GM23248 (cell line): ENCODE data around the gene CEP295NL. TPM values are rescaled to one million over a fixed set of nuclear protein-coding genes. Genes with fewer than 3 reads are reported as not detected.

ENCODE experiments used
- DNase-seq: peaks from one replicate; pipeline ENCODE4 v3.0.0-alpha.2; 2015
- H2AFZ ChIP-seq: fragments of 200-600 bp; sonication (generic); 2 replicates; pipeline ENCODE4 v1.6.1; 2016; ENCODE audit warnings: antibody characterized with exemption
- H3F3A ChIP-seq: fragments of 200-600 bp; sonication (generic); 2 replicates; pipeline ENCODE4 v1.6.1; 2016; ENCODE audit warnings: mild to moderate bottlenecking, antibody characterized with exemption, mixed run types; ENCODE audit not compliant: insufficient read depth
- H3K27ac ChIP-seq: fragments of 200-600 bp; sonication (generic); 2 replicates; pipeline ENCODE4 v1.5.1; 2016; ENCODE audit warnings: mild to moderate bottlenecking
- H3K27me3 ChIP-seq: fragments of 200-600 bp; sonication (generic); replicated peaks from 2 replicates; pipeline ENCODE4 v1.6.1; 2016; ENCODE audit warnings: mild to moderate bottlenecking; ENCODE audit not compliant: insufficient read depth
- H3K36me3 ChIP-seq: fragments of 200-600 bp; sonication (generic); 2 replicates; pipeline ENCODE4 v1.6.1; 2016; ENCODE audit warnings: low read depth, mild to moderate bottlenecking
- H3K4me1 ChIP-seq: fragments of 200-600 bp; sonication (generic); 2 replicates; pipeline ENCODE4 v1.6.1; 2016; ENCODE audit warnings: mild to moderate bottlenecking; ENCODE audit not compliant: insufficient read depth
- H3K4me2 ChIP-seq: fragments of 200-600 bp; sonication (generic); one replicate; pipeline ENCODE4 v1.6.1; 2016; ENCODE audit warnings: mild to moderate bottlenecking; ENCODE audit not compliant: unreplicated experiment
- H3K4me3 ChIP-seq: fragments of 200-600 bp; sonication (generic); 2 replicates; pipeline ENCODE4 v1.5.1; 2016; ENCODE audit warnings: mild to moderate bottlenecking
- H3K79me2 ChIP-seq: fragments of 200-600 bp; sonication (generic); 2 replicates; pipeline ENCODE4 v1.6.1; 2016; ENCODE audit warnings: mild to moderate bottlenecking; ENCODE audit not compliant: insufficient read depth
- H3K9ac ChIP-seq: fragments of 200-600 bp; sonication (generic); 2 replicates; pipeline ENCODE4 v1.6.1; 2016; ENCODE audit warnings: mild to moderate bottlenecking
- H3K9me2 ChIP-seq: fragments of 200-600 bp; sonication (generic); 2 replicates; pipeline ENCODE4 v1.6.1; 2016; ENCODE audit warnings: mixed run types, mild to moderate bottlenecking, moderate library complexity; ENCODE audit not compliant: insufficient read depth
- H3K9me3 ChIP-seq: fragments of 200-600 bp; sonication (generic); one replicate; pipeline ENCODE4 v1.6.1; 2017; ENCODE audit warnings: low read depth
- H4K20me1 ChIP-seq: fragments of 200-600 bp; sonication (generic); 2 replicates; pipeline ENCODE4 v1.6.0; 2016; ENCODE audit not compliant: insufficient read depth
- EZH2 ChIP-seq: fragments of 200-600 bp; sonication (generic); IDR thresholded peaks from 2 replicates; pipeline ENCODE4 v1.6.1; 2018; ENCODE audit warnings: antibody characterized with exemption, mild to moderate bottlenecking; ENCODE audit not compliant: insufficient read depth, poor library complexity, severe bottlenecking
- EZH2phosphoT487 ChIP-seq: fragments of 200-600 bp; sonication (generic); IDR thresholded peaks from 2 replicates; pipeline ENCODE4 v1.6.1; 2018; ENCODE audit warnings: antibody characterized with exemption, moderate library complexity, mild to moderate bottlenecking, low read depth; ENCODE audit not compliant: insufficient read depth
- WGBS, 2 experiments: methylation state at CpG; one replicate each; pipeline ENCODE4 v1.1.6; 2015 to 2017; ENCODE audit warnings: low lambda C conversion rate in 2 of 2, low coverage in 1 of 2; ENCODE audit errors: missing lambda C conversion rate in 2 of 2; 5-methylcytosine and 5-hydroxymethylcytosine counted together
- in situ Hi-C: fragments of 300-500 bp; cut with MboI; formaldehyde crosslinking; loops from 2 replicates; pipeline ENCODE4 v1.15.0; 2020
- polyA plus RNA-seq: library from polyadenylated mRNA; unstranded; fragments of >200 nt; fragmentation: Nextera tagmentation; extraction: Ambion mirVana; gene quantifications from 2 replicates; pipeline ENCODE4 v1.2.1, GENCODE V29; 2016
- total RNA-seq: library from RNA; depleted of rRNA; stranded (reverse); fragments of >200 nt; shearing (Covaris generic); gene quantifications from 2 replicates; pipeline ENCODE4 v1.2.3, GENCODE V29; 2014

The CEP295NL gene
- total and polyA plus RNA-seq, 2 experiments from 2014 or later: 0.11 to 0.14 TPM

DNA sequence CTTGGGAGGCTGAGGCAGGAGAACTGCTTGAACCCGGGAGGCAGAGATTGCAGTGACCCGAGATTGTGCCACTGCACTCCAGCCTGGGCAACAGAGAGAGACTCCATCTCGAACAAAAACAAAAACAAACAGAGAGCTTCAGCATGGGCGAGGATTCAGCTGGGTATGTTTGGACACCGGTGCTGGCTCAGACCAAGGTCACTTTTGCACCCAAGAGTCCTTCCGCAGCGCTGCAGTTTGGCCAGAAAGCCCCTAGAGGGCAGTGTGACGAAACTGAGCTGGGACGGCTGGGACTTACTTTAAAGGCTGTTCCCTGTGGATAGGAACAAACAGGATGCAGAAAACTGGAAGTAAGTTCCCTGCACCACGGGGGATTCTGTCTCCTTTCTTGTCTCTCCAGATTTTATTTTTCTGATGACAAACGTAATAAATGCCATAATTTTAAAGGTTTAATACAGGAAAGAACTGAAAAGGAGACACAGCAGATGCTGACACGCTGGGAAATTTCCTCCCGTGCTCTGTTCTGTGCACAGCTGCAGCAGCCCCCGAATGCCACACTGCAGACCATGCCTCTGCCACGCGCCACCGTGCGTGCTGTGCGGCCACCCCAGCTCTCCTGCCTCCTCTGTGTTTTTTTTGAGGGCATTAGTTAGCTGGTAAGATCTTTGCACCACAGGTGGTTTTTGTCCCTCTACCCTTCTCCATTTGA is 37.2 kb downstream of the CEP295NL start:
- DNase-seq: peak; percentile 81
- Histone ChIP-seq H3K4me3 (no peak overlapping the region), H3K9me2 (no peaks in the 10 kb centered on the region), H3K27ac (peak overlapping the region; percentile 18; the same call in 1 of the 2 replicates), H2AFZ (no peak overlapping the region), H4K20me1 (0 out of 2 replicates have a peak, but pooled peaks cover 4% of the 10 kb centered on the region), H3K4me1 (peaks cover 41% of the 10 kb centered on the region), H3F3A (peaks cover 43% of the 10 kb centered on the region), H3K4me2 (no peak overlapping the region), H3K27me3 (no peaks in the 10 kb centered on the region), H3K36me3 (peaks cover 39% of the 10 kb centered on the region), H3K9ac (no peak overlapping the region), H3K9me3 (no peaks in the 10 kb centered on the region), H3K79me2 (peaks cover 83% of the 10 kb centered on the region)
- no peak for TF ChIP-seq EZH2
- no peak for TF ChIP-seq EZH2phosphoT487
- WGBS, 2 experiments: 17 to 20% methylated on average over 19 of the region's 19 CpGs
- in situ Hi-C loops: loop anchor here (10.0 kb wide), 1 partner anchor 109 kb away; the partner anchor contains the start of gene LGALS3BP

- Histone ChIP-seq H3K27me3 (no peaks in the 10 kb centered on the region), H2AFZ (no peak overlapping the region), H3K9me2 (no peaks in the 10 kb centered on the region), H3F3A (peaks cover 57% of the 10 kb centered on the region), H3K36me3 (peaks cover 29% of the 10 kb centered on the region), H3K9ac (no peak overlapping the region), H3K4me1 (peaks cover 41% of the 10 kb centered on the region), H3K4me3 (no peak overlapping the region), H3K9me3 (no peaks in the 10 kb centered on the region), H3K79me2 (peaks cover 81% of the 10 kb centered on the region), H3K27ac (no peak overlapping the region), H3K4me2 (no peak overlapping the region), H4K20me1 (0 out of 2 replicates have a peak, but pooled peaks cover 4% of the 10 kb centered on the region)
- DNase-seq: no peak
- 93 to 100% methylated on average over 1 of the region's 1 CpG for WGBS, 2 experiments
- TF ChIP-seq EZH2: no peak
- TF ChIP-seq EZH2phosphoT487: no peak
- in situ Hi-C loops: loop anchor here (10.0 kb wide), 1 partner anchor 111 kb away; the partner anchor contains the start of gene LGALS3BP
Observed at GRCh38 chr17:78864117-78864516, 38.9 kb downstream of the CEP295NL start.

DNA sequence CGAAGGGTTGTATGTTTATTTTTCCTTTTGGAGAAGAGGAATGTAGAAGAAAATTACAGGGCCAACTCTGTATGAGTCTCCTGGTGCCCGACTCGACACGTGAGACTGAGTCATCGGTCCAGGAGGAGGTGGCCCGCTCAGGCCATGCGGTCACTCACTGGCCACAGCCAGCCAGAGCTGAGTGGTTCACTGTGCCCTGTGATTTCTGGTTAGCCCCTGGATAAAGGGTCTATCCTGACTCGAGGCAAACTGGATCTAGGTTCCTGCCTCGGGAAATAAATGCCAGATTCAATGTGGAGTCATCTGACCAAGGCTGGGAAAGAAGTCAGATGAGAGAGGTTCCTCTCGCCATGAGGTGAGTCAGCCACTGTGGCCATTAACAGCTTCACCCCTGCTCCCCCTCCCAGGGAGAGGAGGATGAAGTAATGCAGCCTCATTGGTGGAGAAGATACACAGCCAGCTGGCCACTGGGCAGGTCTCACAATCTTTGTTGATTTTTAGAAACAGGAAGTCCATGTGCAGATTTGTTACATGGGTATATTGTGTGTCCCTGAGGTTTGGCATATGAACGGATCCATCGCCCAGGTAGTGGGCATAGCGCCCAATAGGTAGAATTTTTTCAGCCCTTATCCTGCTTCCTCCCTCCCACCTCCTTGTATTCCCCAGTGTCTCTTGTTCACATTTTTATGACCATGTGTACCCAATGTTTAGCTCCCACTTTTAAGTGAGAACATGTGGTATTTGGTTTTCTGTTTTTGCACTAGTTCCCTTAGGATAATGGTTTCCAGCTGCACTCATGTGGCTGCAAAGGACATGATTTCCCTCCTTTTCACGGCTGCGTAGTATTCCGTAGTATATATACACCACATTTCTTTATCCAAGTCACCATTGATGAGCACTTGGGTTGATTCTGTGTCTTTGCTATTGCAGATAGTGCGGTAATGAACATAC is 40.7 kb downstream of the CEP295NL start:
- no peak for TF ChIP-seq EZH2phosphoT487
- TF ChIP-seq EZH2: no peak
- H3K4me3 ChIP-seq: peak overlapping the region; percentile 42
- DNase-seq: peak; percentile 99
- in situ Hi-C loops: loop anchor here (10.0 kb wide), 1 partner anchor 112 kb away; the partner anchor contains the start of gene LGALS3BP
- H4K20me1 ChIP-seq: 0 out of 2 replicates have a peak, but pooled peaks cover 4% of the 10 kb centered on the region
- H3K27me3 ChIP-seq: no peaks in the 10 kb centered on the region
- H3K9me2 ChIP-seq: no peaks in the 10 kb centered on the region
- H3K4me1 ChIP-seq: peaks cover 26% of the 10 kb centered on the region
- H2AFZ ChIP-seq: 0 out of 2 replicates have a peak overlapping the region, but pooled peaks have one; percentile 52
- peaks cover 27% of the 10 kb centered on the region; the same call in 1 of the 2 replicates for H3K36me3 ChIP-seq
- peaks cover 79% of the 10 kb centered on the region for H3K79me2 ChIP-seq
- H3F3A ChIP-seq: peaks cover 55% of the 10 kb centered on the region
- peak overlapping the region; percentile 81 for H3K4me2 ChIP-seq
- no peaks in the 10 kb centered on the region for H3K9me3 ChIP-seq
- peak overlapping the region; percentile 81 for H3K9ac ChIP-seq
- 28 to 29% methylated on average over 17 of the region's 17 CpGs for WGBS, 2 experiments
- peak overlapping the region; percentile 99 for H3K27ac ChIP-seq

GRCh38 chr17:78861229-78861628 is 41.8 kb downstream of the CEP295NL start:
- Histone ChIP-seq H3K36me3 (peaks cover 27% of the 10 kb centered on the region; the same call in 1 of the 2 replicates), H4K20me1 (0 out of 2 replicates have a peak, but pooled peaks cover 4% of the 10 kb centered on the region), H3K9me3 (no peaks in the 10 kb centered on the region), H3K4me3 (0 out of 2 replicates have a peak overlapping the region, but pooled peaks have one; percentile 42), H3K4me2 (peak overlapping the region; percentile 81), H3K27me3 (no peaks in the 10 kb centered on the region), H3K9me2 (no peaks in the 10 kb centered on the region), H3F3A (peaks cover 55% of the 10 kb centered on the region), H2AFZ (no peak overlapping the region), H3K27ac (peak overlapping the region; percentile 99), H3K9ac (peak overlapping the region; percentile 81), H3K4me1 (peaks cover 20% of the 10 kb centered on the region), H3K79me2 (peaks cover 68% of the 10 kb centered on the region)
- DNase-seq: no peak
- no peak for TF ChIP-seq EZH2
- no peak for TF ChIP-seq EZH2phosphoT487
- WGBS, 2 experiments: 71 to 74% methylated on average over 4 of the region's 4 CpGs
- in situ Hi-C loops: loop anchor here (10.0 kb wide), 1 partner anchor 114 kb away; the partner anchor contains the start of gene LGALS3BP
